ENCODE data around the gene PHRF1.

- TF ChIP-seq CTCF (IDR thresholded peaks at IDR 0.05; ENCODE audit: low read depth, low read length) (no peak), EZH2phosphoT487 (IDR thresholded peaks at IDR 0.05; ENCODE audit: low read depth) (no peak)
These were observed 25.1 kb upstream of the PHRF1 start for GRCh38 chr11:551131-551530.

All from OCI-LY3 (cell line).